Neural crest cell (in vitro differentiated cells): Measurements from ENCODE around the gene PACSIN2. TPM values are rescaled to one million over a fixed set of nuclear protein-coding genes. Genes with fewer than 3 reads are reported as not detected.

Experiments used
- DNase-seq: peaks from one replicate; pipeline ENCODE4 v3.0.0; 2021; ENCODE audit warnings: low read depth, mixed read lengths, low spot score
- H3K27ac Mint-ChIP-seq: one replicate; pipeline ENCODE4 v1.8.0; 2021; ENCODE audit warnings: mild to moderate bottlenecking, mixed read lengths; ENCODE audit not compliant: unreplicated experiment
- H3K27me3 Mint-ChIP-seq: 2 replicates; pipeline ENCODE4 v1.8.0; 2021; ENCODE audit warnings: low read depth, mild to moderate bottlenecking, mixed read lengths
- H3K36me3 Mint-ChIP-seq: 2 replicates; pipeline ENCODE4 v1.8.0; 2021; ENCODE audit warnings: low read depth, mild to moderate bottlenecking, mixed read lengths
- H3K4me1 Mint-ChIP-seq: 2 replicates; pipeline ENCODE4 v1.8.0; 2021; ENCODE audit warnings: mixed read lengths
- H3K4me3 Mint-ChIP-seq: one replicate; pipeline ENCODE4 v1.8.0; 2021; ENCODE audit warnings: mild to moderate bottlenecking, mixed read lengths
- H3K9me3 Mint-ChIP-seq: 2 replicates; pipeline ENCODE4 v1.8.0; 2021; ENCODE audit warnings: mixed read lengths
- CTCF ChIP-seq: fragments of 200-600 bp; sonication (generic); conservative IDR thresholded peaks from 2 replicates; pipeline ENCODE4 v1.5.0; 2021; ENCODE audit warnings: antibody characterized with exemption, mild to moderate bottlenecking
- total RNA-seq: library from RNA; stranded (reverse); gene quantifications from 2 replicates; pipeline ENCODE4 v1.2.1, GENCODE V29; 2021

The PACSIN2 gene
- total RNA-seq, 1 donor from 2014 or later, result 79.4 TPM

GRCh38 chr22:42893371-42894150 is 121.4 kb downstream of the PACSIN2 start:
- Mint-ChIP-seq H3K27me3 (no peaks in the 10 kb centered on the region), H3K36me3 (peaks cover 12% of the 10 kb centered on the region), H3K9me3 (no peaks in the 10 kb centered on the region), H3K4me3 (no peak overlapping the region), H3K4me1 (peaks cover 10% of the 10 kb centered on the region), H3K27ac (no peak overlapping the region)
- TF ChIP-seq CTCF, result no peak
- DNase-seq, result no peak

GRCh38 chr22:42892571-42893316 is 122.2 kb downstream of the PACSIN2 start:
- no peaks in the 10 kb centered on the region for H3K27me3 Mint-ChIP-seq
- no peak overlapping the region for H3K4me3 Mint-ChIP-seq
- H3K9me3 Mint-ChIP-seq, result no peaks in the 10 kb centered on the region

GRCh38 chr22:42892156-42892555 is 122.8 kb downstream of the PACSIN2 start:
- peak overlapping the region; percentile 88 for H3K27ac Mint-ChIP-seq
- no peak for TF ChIP-seq CTCF

More at GRCh38 chr22:42892571-42893316, 122.2 kb downstream of the PACSIN2 start:
- no peak for TF ChIP-seq CTCF
- Mint-ChIP-seq H3K27ac (no peak overlapping the region), H3K4me1 (peaks cover 10% of the 10 kb centered on the region), H3K36me3 (peaks cover 14% of the 10 kb centered on the region)
- no peak for DNase-seq

GRCh38 chr22:42891696-42892095 is 123.3 kb downstream of the PACSIN2 start:
- no peak for DNase-seq
- Mint-ChIP-seq H3K4me1 (peaks cover 10% of the 10 kb centered on the region), H3K4me3 (no peak overlapping the region), H3K36me3 (peaks cover 14% of the 10 kb centered on the region), H3K27ac (peak overlapping the region; percentile 88), H3K27me3 (no peaks in the 10 kb centered on the region), H3K9me3 (no peaks in the 10 kb centered on the region)
- TF ChIP-seq CTCF, result no peak

More at GRCh38 chr22:42892156-42892555, 122.8 kb downstream of the PACSIN2 start:
- peaks cover 10% of the 10 kb centered on the region for H3K4me1 Mint-ChIP-seq
- DNase-seq, result no peak
- H3K9me3 Mint-ChIP-seq, result no peaks in the 10 kb centered on the region
- H3K36me3 Mint-ChIP-seq, result peaks cover 14% of the 10 kb centered on the region
- H3K27me3 Mint-ChIP-seq, result no peaks in the 10 kb centered on the region
- no peak overlapping the region for H3K4me3 Mint-ChIP-seq

GRCh38 chr22:42891008-42891407 is 123.9 kb downstream of the PACSIN2 start:
- H3K27me3 Mint-ChIP-seq, result no peaks in the 10 kb centered on the region
- no peak overlapping the region for H3K4me3 Mint-ChIP-seq

More at GRCh38 chr22:42891008-42891407, 123.9 kb downstream of the PACSIN2 start:
- peaks cover 10% of the 10 kb centered on the region for H3K4me1 Mint-ChIP-seq
- H3K9me3 Mint-ChIP-seq, result no peaks in the 10 kb centered on the region
- H3K27ac Mint-ChIP-seq, result no peak overlapping the region
- DNase-seq, result no peak
- TF ChIP-seq CTCF, result no peak
- H3K36me3 Mint-ChIP-seq, result peaks cover 14% of the 10 kb centered on the region
